Measurements from ENCODE around the gene ADM5.

The ADM5 gene

GRCh38 chr19:49689133-49690078, at the start of gene ADM5:
Gene ADM5, plus strand, starts transcription at chr19:49689594. Its CDS starts 244 bp downstream, at chr19:49689838.
- H3K27ac Mint-ChIP-seq, result peak within 1 kb of the TSS; percentile 41
- peaks cover 18% of the 10 kb centered on the region for H3K4me1 Mint-ChIP-seq (ENCODE audit: low read depth)
- peaks cover 12% of the 10 kb centered on the region for H3K27me3 Mint-ChIP-seq (ENCODE audit: low read depth)
- H3K36me3 Mint-ChIP-seq (ENCODE audit: low read depth), result peaks cover 18% of the 10 kb centered on the region
- H3K4me3 Mint-ChIP-seq, result peak within 1 kb of the TSS; percentile 93
- H3K9me3 Mint-ChIP-seq, result no peaks in the 10 kb centered on the region

GRCh38 chr19:49640113-49640898, 49.1 kb upstream of the ADM5 start, which contains the start of gene RRAS:
Gene RRAS, minus strand, starts transcription at chr19:49640143. Its CDS starts 45 bp downstream, at chr19:49640098.
- Mint-ChIP-seq H3K27ac (peak within 1 kb of the TSS; percentile 99), H3K27me3 (ENCODE audit: low read depth) (no peaks in the 10 kb centered on the region), H3K4me3 (peak within 1 kb of the TSS; percentile 98), H3K36me3 (ENCODE audit: low read depth) (peaks cover 13% of the 10 kb centered on the region), H3K9me3 (no peaks in the 10 kb centered on the region), H3K4me1 (ENCODE audit: low read depth) (peaks cover 48% of the 10 kb centered on the region)

GRCh38 chr19:49641688-49642491, 47.5 kb upstream of the ADM5 start, which contains the start of gene SCAF1:
Gene SCAF1, plus strand, starts transcription at chr19:49642209. Its CDS starts 2,818 bp downstream, at chr19:49645027.
- Mint-ChIP-seq H3K4me3 (peak within 1 kb of the TSS; percentile 98), H3K27me3 (ENCODE audit: low read depth) (no peaks in the 10 kb centered on the region), H3K9me3 (no peaks in the 10 kb centered on the region), H3K27ac (peak within 1 kb of the TSS; percentile 99), H3K36me3 (ENCODE audit: low read depth) (peaks cover 10% of the 10 kb centered on the region), H3K4me1 (ENCODE audit: low read depth) (peaks cover 44% of the 10 kb centered on the region)

- Mint-ChIP-seq H3K27ac (peak overlapping the region; percentile 75), H3K9me3 (no peaks in the 10 kb centered on the region), H3K27me3 (ENCODE audit: low read depth) (no peaks in the 10 kb centered on the region), H3K36me3 (ENCODE audit: low read depth) (peaks cover 15% of the 10 kb centered on the region), H3K4me1 (ENCODE audit: low read depth) (peaks cover 44% of the 10 kb centered on the region), H3K4me3 (peak overlapping the region; percentile 98)
Observed at GRCh38 chr19:49642492-49643035, 46.8 kb upstream of the ADM5 start.

- H3K27ac Mint-ChIP-seq, result peak overlapping the region; percentile 75
- no peaks in the 10 kb centered on the region for H3K9me3 Mint-ChIP-seq
- no peaks in the 10 kb centered on the region for H3K27me3 Mint-ChIP-seq (ENCODE audit: low read depth)
- peaks cover 39% of the 10 kb centered on the region for H3K4me1 Mint-ChIP-seq (ENCODE audit: low read depth)
- H3K4me3 Mint-ChIP-seq, result peak overlapping the region; percentile 98
- H3K36me3 Mint-ChIP-seq (ENCODE audit: low read depth), result peaks cover 15% of the 10 kb centered on the region
Observed at GRCh38 chr19:49643466-49643865, 45.9 kb upstream of the ADM5 start.

GRCh38 chr19:49645592-49645991, 43.8 kb upstream of the ADM5 start:
- Mint-ChIP-seq H3K4me3 (no peak overlapping the region), H3K27ac (no peak overlapping the region), H3K9me3 (no peaks in the 10 kb centered on the region), H3K27me3 (ENCODE audit: low read depth) (no peaks in the 10 kb centered on the region), H3K4me1 (ENCODE audit: low read depth) (peaks cover 28% of the 10 kb centered on the region), H3K36me3 (ENCODE audit: low read depth) (peaks cover 20% of the 10 kb centered on the region)

GRCh38 chr19:49645995-49646394, 43.4 kb upstream of the ADM5 start:
- Mint-ChIP-seq H3K4me3 (no peak overlapping the region), H3K36me3 (ENCODE audit: low read depth) (peaks cover 21% of the 10 kb centered on the region), H3K9me3 (no peaks in the 10 kb centered on the region), H3K4me1 (ENCODE audit: low read depth) (peaks cover 24% of the 10 kb centered on the region), H3K27ac (no peak overlapping the region), H3K27me3 (ENCODE audit: low read depth) (no peaks in the 10 kb centered on the region)

- Mint-ChIP-seq H3K36me3 (ENCODE audit: low read depth) (peaks cover 21% of the 10 kb centered on the region), H3K27me3 (ENCODE audit: low read depth) (no peaks in the 10 kb centered on the region), H3K4me1 (ENCODE audit: low read depth) (peaks cover 22% of the 10 kb centered on the region), H3K4me3 (no peak overlapping the region), H3K9me3 (no peaks in the 10 kb centered on the region), H3K27ac (no peak overlapping the region)
Observed at GRCh38 chr19:49646586-49646985, 42.8 kb upstream of the ADM5 start.

- Mint-ChIP-seq H3K4me1 (ENCODE audit: low read depth) (no peaks in the 10 kb centered on the region), H3K4me3 (no peak overlapping the region), H3K27me3 (ENCODE audit: low read depth) (no peaks in the 10 kb centered on the region), H3K36me3 (ENCODE audit: low read depth) (peaks cover 21% of the 10 kb centered on the region), H3K27ac (no peak overlapping the region), H3K9me3 (no peaks in the 10 kb centered on the region)
Observed at GRCh38 chr19:49651029-49651819, 38.2 kb upstream of the ADM5 start.

- Mint-ChIP-seq H3K9me3 (no peaks in the 10 kb centered on the region), H3K27ac (no peak overlapping the region), H3K4me1 (ENCODE audit: low read depth) (no peaks in the 10 kb centered on the region), H3K27me3 (ENCODE audit: low read depth) (no peaks in the 10 kb centered on the region), H3K4me3 (no peak overlapping the region), H3K36me3 (ENCODE audit: low read depth) (peaks cover 28% of the 10 kb centered on the region)
Observed at GRCh38 chr19:49651820-49652550, 37.4 kb upstream of the ADM5 start.

- Mint-ChIP-seq H3K27ac (no peak overlapping the region), H3K4me1 (ENCODE audit: low read depth) (peaks cover 2% of the 10 kb centered on the region), H3K27me3 (ENCODE audit: low read depth) (no peaks in the 10 kb centered on the region), H3K36me3 (ENCODE audit: low read depth) (peaks cover 27% of the 10 kb centered on the region), H3K4me3 (no peak overlapping the region), H3K9me3 (no peaks in the 10 kb centered on the region)
Observed at GRCh38 chr19:49652551-49653465, 36.6 kb upstream of the ADM5 start.

GRCh38 chr19:49653466-49653806, 36.0 kb upstream of the ADM5 start:
- H3K9me3 Mint-ChIP-seq, result no peaks in the 10 kb centered on the region
- H3K27me3 Mint-ChIP-seq (ENCODE audit: low read depth), result no peaks in the 10 kb centered on the region
- H3K27ac Mint-ChIP-seq, result no peak overlapping the region

More at GRCh38 chr19:49653466-49653806, 36.0 kb upstream of the ADM5 start:
- H3K36me3 Mint-ChIP-seq (ENCODE audit: low read depth), result peaks cover 28% of the 10 kb centered on the region
- no peak overlapping the region for H3K4me3 Mint-ChIP-seq
- H3K4me1 Mint-ChIP-seq (ENCODE audit: low read depth), result peaks cover 2% of the 10 kb centered on the region
